Breast epithelium (tissue), 4 donors: ENCODE results near the gene GALNT7. TPM values are rescaled to one million over a fixed set of nuclear protein-coding genes. Genes with fewer than 3 reads are reported as not detected.

Experiments
- DNase-seq, 2 donors: peaks; one replicate each; pipeline ENCODE4 v3.0.0-alpha.2; 2019; ENCODE audit warnings: low spot score in 2 of 2
- H3K27ac ChIP-seq, 2 donors: fragments of 200-600 bp; sonication (generic) in 1 of 2; one replicate each; pipeline ENCODE4 v1.5.1; 2016 to 2019; ENCODE audit warnings: mild to moderate bottlenecking in 1 of 2
- H3K27me3 ChIP-seq, 2 donors: fragments of 200-600 bp; sonication (generic) in 1 of 2; one replicate each; pipeline versions ENCODE4 v1.5.1 to v1.6.0; 2017 to 2019; ENCODE audit warnings: control low read depth in 1 of 2, mild to moderate bottlenecking in 1 of 2
- H3K36me3 ChIP-seq: fragments of 200-600 bp; one replicate; pipeline ENCODE4 v1.5.1; 2019
- H3K4me1 ChIP-seq, 2 donors: fragments of 200-600 bp; sonication (generic); one replicate each; pipeline ENCODE4 v1.5.1; 2016 to 2019; ENCODE audit warnings: control low read depth in 1 of 2
- H3K4me3 ChIP-seq, 3 donors: fragments of 200-600 bp; sonication (generic); 1 replicate in 2 of 3; 2 replicates in 1 of 3; pipeline ENCODE4 v1.5.1; 2016 to 2019; ENCODE audit warnings: mild to moderate bottlenecking in 3 of 3, moderate library complexity in 2 of 3
- H3K9me3 ChIP-seq, 2 donors: fragments of 200-600 bp; sonication (generic) in 1 of 2; one replicate each; pipeline ENCODE4 v1.5.1; 2016 to 2019; ENCODE audit warnings: control low read depth in 1 of 2
- CTCF ChIP-seq, 3 donors: fragments of 450-650 bp; IDR thresholded peaks; one replicate each; pipeline ENCODE4 v1.5.1; 2016 to 2017; ENCODE audit warnings: antibody characterized with exemption in 3 of 3, mild to moderate bottlenecking in 3 of 3, moderate library complexity in 3 of 3
- POLR2A ChIP-seq: fragments of 450-650 bp; IDR thresholded peaks from one replicate; pipeline ENCODE4 v1.6.1; 2016; ENCODE audit warnings: antibody characterized with exemption, mild to moderate bottlenecking, moderate library complexity
- POLR2AphosphoS5 ChIP-seq, 3 donors: sonication (generic); formaldehyde crosslinking; IDR thresholded peaks; one replicate each; pipeline ENCODE4 v1.6.1; 2017; ENCODE audit warnings: antibody characterized with exemption in 3 of 3
- intact Hi-C: fragments of 100-400 bp; cut with DNase I; formaldehyde crosslinking; loops from one replicate; pipeline ENCODE4 v1.15.1; 2023; ENCODE audit warnings: low total_unique reads
- total RNA-seq, 3 donors: library from RNA; depleted of rRNA; stranded (reverse); fragments of >200 nt; gene quantifications; one replicate each; pipeline ENCODE4 v1.1.0, GENCODE V29; 2016

The GALNT7 gene
- total RNA-seq, 3 donors from 2014 or later: 10.7 to 67.2 (median 52.2) TPM

GRCh38 chr4:173318240-173318639 is 149.6 kb downstream of the GALNT7 start:
- intact Hi-C loops: no loop called here
- no peak for TF ChIP-seq POLR2AphosphoS5 (IDR thresholded peaks at IDR 0.05)
- no peak for TF ChIP-seq POLR2A
- no peak for TF ChIP-seq CTCF (IDR thresholded peaks at IDR 0.05)

GRCh38 chr4:173318648-173319211 is 150.1 kb downstream of the GALNT7 start:
- peak in 2 of 3 donors; percentile 27 to 55 for TF ChIP-seq CTCF (IDR thresholded peaks at IDR 0.05)
- no peak for TF ChIP-seq POLR2A
- TF ChIP-seq POLR2AphosphoS5 (IDR thresholded peaks at IDR 0.05): no peak
- no peak for DNase-seq
- no peak overlapping the region for H3K27ac ChIP-seq
- H3K36me3 ChIP-seq: no peaks in the 10 kb centered on the region
- no peaks in the 10 kb centered on the region for H3K4me1 ChIP-seq
- intact Hi-C loops: no loop called here
- H3K27me3 ChIP-seq: no peaks in the 10 kb centered on the region
- H3K4me3 ChIP-seq: no peak overlapping the region
- no peaks in the 10 kb centered on the region for H3K9me3 ChIP-seq

More at GRCh38 chr4:173318240-173318639, 149.6 kb downstream of the GALNT7 start:
- no peaks in the 10 kb centered on the region for H3K4me1 ChIP-seq
- no peaks in the 10 kb centered on the region for H3K27me3 ChIP-seq
- H3K36me3 ChIP-seq: no peaks in the 10 kb centered on the region
- DNase-seq: no peak
- no peaks in the 10 kb centered on the region for H3K9me3 ChIP-seq
- no peak overlapping the region for H3K27ac ChIP-seq
- no peak overlapping the region for H3K4me3 ChIP-seq

- Histone ChIP-seq H3K4me3 (no peak overlapping the region), H3K9me3 (no peaks in the 10 kb centered on the region), H3K27me3 (no peaks in the 10 kb centered on the region), H3K4me1 (no peaks in the 10 kb centered on the region), H3K27ac (no peak overlapping the region), H3K36me3 (no peaks in the 10 kb centered on the region)
- intact Hi-C loops: loop anchor here (1.0 kb wide), 1 partner anchor 93 kb away; no protein-coding TSS in a partner anchor
- no peak for DNase-seq
- TF ChIP-seq POLR2A (no peak), CTCF (IDR thresholded peaks at IDR 0.05) (no peak), POLR2AphosphoS5 (IDR thresholded peaks at IDR 0.05) (no peak)
Measured at GRCh38 chr4:173319696-173320095, 151.1 kb downstream of the GALNT7 start.

- no peaks in the 10 kb centered on the region for H3K27me3 ChIP-seq
- H3K4me1 ChIP-seq: no peaks in the 10 kb centered on the region
- intact Hi-C loops: loop anchor here (2.0 kb wide), 1 partner anchor 38 kb away; no protein-coding TSS in a partner anchor
- H3K9me3 ChIP-seq: no peaks in the 10 kb centered on the region
- H3K4me3 ChIP-seq: no peak overlapping the region
- H3K27ac ChIP-seq: no peak overlapping the region
- no peak for DNase-seq
- H3K36me3 ChIP-seq: no peaks in the 10 kb centered on the region
- TF ChIP-seq POLR2A (no peak), CTCF (IDR thresholded peaks at IDR 0.05) (no peak), POLR2AphosphoS5 (IDR thresholded peaks at IDR 0.05) (no peak)
Measured at GRCh38 chr4:173325007-173325736, 156.6 kb downstream of the GALNT7 start.

GRCh38 chr4:173328236-173328901 is 159.8 kb downstream of the GALNT7 start:
- Histone ChIP-seq H3K27ac (no peak overlapping the region), H3K4me1 (peaks cover 0 to 4% of the 10 kb centered on the region in 2 donors), H3K27me3 (no peaks in the 10 kb centered on the region), H3K4me3 (no peak overlapping the region), H3K9me3 (no peaks in the 10 kb centered on the region), H3K36me3 (no peaks in the 10 kb centered on the region)
- intact Hi-C loops: no loop called here
- no peak for DNase-seq
- TF ChIP-seq POLR2AphosphoS5 (IDR thresholded peaks at IDR 0.05): no peak
- no peak for TF ChIP-seq CTCF (IDR thresholded peaks at IDR 0.05)
- no peak for TF ChIP-seq POLR2A
